Lower leg skin (tissue), 4 donors: ENCODE measurements around the gene ADCY10. TPM values are rescaled to one million over a fixed set of nuclear protein-coding genes. Genes with fewer than 3 reads are reported as not detected.

Experiments
- DNase-seq, 2 donors: peaks; one replicate each; pipeline ENCODE4 v3.0.0-alpha.2; 2019; ENCODE audit warnings: low spot score in 2 of 2
- H3K4me3 ChIP-seq: fragments of 200-600 bp; sonication (generic); 2 replicates; pipeline ENCODE4 v1.5.1; 2017; ENCODE audit warnings: mild to moderate bottlenecking, low read depth; ENCODE audit not compliant: poor library complexity, severe bottlenecking
- CTCF ChIP-seq, 3 donors: fragments of 450-650 bp; IDR thresholded peaks; one replicate each; pipeline ENCODE4 v1.5.1; 2016; ENCODE audit warnings: antibody characterized with exemption in 3 of 3, mild to moderate bottlenecking in 3 of 3, moderate library complexity in 2 of 3
- POLR2A ChIP-seq, 2 donors: fragments of 450-650 bp; IDR thresholded peaks; one replicate each; pipeline ENCODE4 v1.6.1; 2016 to 2017; ENCODE audit warnings: antibody characterized with exemption in 2 of 2, mild to moderate bottlenecking in 1 of 2, moderate library complexity in 1 of 2
- WGBS, 2 donors: methylation state at CpG; one replicate each; pipeline ENCODE4 v1.1.5; 2018; 5-methylcytosine and 5-hydroxymethylcytosine counted together
- intact Hi-C: fragments of 100-400 bp; cut with DNase I; formaldehyde crosslinking; loops from one replicate; pipeline ENCODE4 v1.15.0; 2023; ENCODE audit warnings: low total_unique reads
- total RNA-seq, 4 donors: library from RNA; depleted of rRNA; stranded (reverse); fragments of >200 nt; gene quantifications; one replicate each; pipeline ENCODE4 v1.1.0, GENCODE V29; 2016

Gene ADCY10
- total RNA-seq, 4 donors from 2014 or later = 0.07 to 0.10 TPM; not detected in 2

- intact Hi-C loops = no loop called here
- WGBS, 2 donors = 50 to 57% methylated on average over 10 of the region's 10 CpGs
- no peak for DNase-seq
- no peak overlapping the region for H3K4me3 ChIP-seq
- TF ChIP-seq POLR2A (IDR thresholded peaks at IDR 0.05) (no peak), CTCF (IDR thresholded peaks at IDR 0.05) (no peak)
Observed at GRCh38 chr1:167795810-167796740, 117.9 kb downstream of the ADCY10 start.

DNA sequence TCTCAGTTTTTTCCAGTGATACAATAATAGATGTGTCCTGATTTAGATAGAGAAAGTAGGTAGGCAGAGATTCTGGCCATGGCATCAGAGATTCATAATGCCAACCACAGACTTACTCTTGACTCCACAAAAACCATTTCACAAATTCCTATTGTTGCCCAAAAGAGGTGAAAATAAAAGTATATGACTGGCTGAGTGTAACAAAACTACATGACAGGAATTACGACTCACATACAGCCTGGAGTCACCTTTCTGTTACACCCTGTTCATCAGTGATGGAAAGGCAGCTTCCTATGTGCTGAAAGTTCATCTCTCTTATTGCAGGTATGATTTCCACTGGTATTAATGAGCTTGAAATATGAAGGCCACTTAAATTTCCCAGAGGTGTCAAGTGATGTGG is 119.9 kb downstream of the ADCY10 start:
- no peak for DNase-seq
- no peak overlapping the region for H3K4me3 ChIP-seq
- WGBS, 2 donors = 76 to 82% methylated on average over 1 of the region's 1 CpG
- intact Hi-C loops = no loop called here
- TF ChIP-seq CTCF (IDR thresholded peaks at IDR 0.05) = no peak
- TF ChIP-seq POLR2A (IDR thresholded peaks at IDR 0.05) = no peak

DNA sequence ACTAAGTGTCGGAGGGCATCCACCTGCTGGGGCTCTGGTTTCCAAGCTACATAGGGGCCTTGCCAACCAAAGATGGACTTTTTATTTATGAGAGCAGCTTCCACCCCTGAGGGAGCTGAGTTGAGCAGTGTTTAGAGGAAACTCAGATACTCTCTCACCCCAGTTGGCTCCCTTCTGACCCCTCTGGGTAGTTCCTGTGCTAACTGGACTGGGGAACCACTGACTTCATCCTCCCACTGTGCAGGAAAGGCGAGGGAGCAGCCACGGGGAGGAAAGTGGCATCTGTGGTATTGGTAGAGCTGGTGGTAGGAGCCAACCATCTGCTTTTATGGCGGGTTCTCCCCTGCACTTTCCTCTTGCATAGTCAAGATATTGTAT is 121.8 kb downstream of the ADCY10 start:
- 61 to 78% methylated on average over 4 of the region's 4 CpGs for WGBS, 2 donors
- no peak overlapping the region for H3K4me3 ChIP-seq
- no peak for DNase-seq
- no peak for TF ChIP-seq POLR2A (IDR thresholded peaks at IDR 0.05)
- TF ChIP-seq CTCF (IDR thresholded peaks at IDR 0.05) = no peak
- intact Hi-C loops = no loop called here

GRCh38 chr1:167791281-167792187 is 122.4 kb downstream of the ADCY10 start:
- intact Hi-C loops = no loop called here
- WGBS, 2 donors = 54 to 60% methylated on average over 5 of the region's 5 CpGs
- peak in 1 of 2 donors; percentile 76 for DNase-seq
- no peak for TF ChIP-seq CTCF (IDR thresholded peaks at IDR 0.05)
- TF ChIP-seq POLR2A (IDR thresholded peaks at IDR 0.05) = no peak
- H3K4me3 ChIP-seq = no peak overlapping the region

DNA sequence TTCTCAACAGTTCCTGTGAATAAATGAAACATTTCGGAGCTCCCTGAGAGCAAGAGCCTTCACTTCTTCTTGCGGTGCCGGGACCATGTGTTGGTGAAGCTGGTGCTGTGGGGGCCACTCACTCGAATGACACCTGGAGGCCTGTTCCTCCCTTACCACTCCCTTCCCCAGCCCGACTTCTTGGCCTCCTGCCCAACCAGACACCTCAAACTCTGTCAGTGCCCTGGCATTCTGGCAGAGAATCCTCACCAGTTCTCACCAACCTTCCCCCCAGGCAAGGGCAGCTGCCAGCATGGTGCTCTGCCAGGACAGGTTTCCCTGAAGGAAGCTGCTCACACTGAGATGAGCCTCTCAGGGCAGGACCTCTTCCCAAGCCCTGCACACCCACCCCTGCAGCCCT is 123.8 kb downstream of the ADCY10 start:
- peak; percentile 54 to 91 for DNase-seq
- intact Hi-C loops = no loop called here
- WGBS, 2 donors = 57 to 60% methylated on average over 5 of the region's 5 CpGs
- TF ChIP-seq CTCF (IDR thresholded peaks at IDR 0.05) = no peak
- TF ChIP-seq POLR2A (IDR thresholded peaks at IDR 0.05) = no peak
- no peak overlapping the region for H3K4me3 ChIP-seq
